Measurements from ENCODE around the gene PTPRM. TPM values are rescaled to one million over a fixed set of nuclear protein-coding genes. Genes with fewer than 3 reads are reported as not detected.

The PTPRM gene
- total and polyA plus RNA-seq, 2 experiments from 2014 or later, result 30.9 to 62.8 TPM

DNA sequence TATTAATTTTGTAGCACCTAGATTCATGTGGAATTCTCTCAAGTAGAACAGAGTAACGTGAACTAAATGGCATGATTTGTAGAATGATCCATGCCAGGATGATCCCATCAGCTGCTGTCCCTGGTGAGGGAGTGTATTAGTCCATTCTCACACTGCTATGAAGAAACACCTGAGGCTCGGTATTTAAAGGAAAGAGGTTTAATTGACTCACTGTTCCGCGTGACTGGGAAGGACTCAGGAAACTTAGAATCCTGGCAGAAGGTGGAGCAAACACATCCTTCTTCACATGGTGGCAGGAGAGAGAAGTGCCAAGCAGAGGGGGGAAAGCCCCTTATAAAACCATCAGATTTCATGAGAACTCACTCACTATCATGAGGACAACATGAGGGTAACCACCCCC is 312.6 kb downstream of the PTPRM start:
- WGBS, 2 experiments (ENCODE audit: low coverage in 1 of 2, low lambda C conversion rate in 2 of 2, missing lambda C conversion rate in 2 of 2), result 95 to 97% methylated on average over 4 of the region's 4 CpGs
- Histone ChIP-seq H2AFZ (no peak overlapping the region), H3K4me3 (no peak overlapping the region), H3K36me3 (ENCODE audit: low read depth) (no peaks in the 10 kb centered on the region), H3K9me3 (ENCODE audit: low read depth) (no peaks in the 10 kb centered on the region), H3K27ac (no peak overlapping the region), H3K27me3 (replicated peaks; ENCODE audit: insufficient read depth) (no peaks in the 10 kb centered on the region), H3K4me2 (ENCODE audit: unreplicated experiment) (no peak overlapping the region), H3K4me1 (ENCODE audit: insufficient read depth) (no peaks in the 10 kb centered on the region), H3F3A (ENCODE audit: insufficient read depth) (no peaks in the 10 kb centered on the region), H3K9me2 (ENCODE audit: insufficient read depth) (no peaks in the 10 kb centered on the region), H4K20me1 (ENCODE audit: insufficient read depth) (no peaks in the 10 kb centered on the region), H3K9ac (no peak overlapping the region), H3K79me2 (ENCODE audit: insufficient read depth) (peaks cover 4% of the 10 kb centered on the region; the same call in 1 of the 2 replicates)
- in situ Hi-C loops (cut with MboI), result no loop called here
- DNase-seq, result no peak
- TF ChIP-seq EZH2phosphoT487 (IDR thresholded peaks at IDR 0.05; ENCODE audit: insufficient read depth, low read depth) (no peak), EZH2 (IDR thresholded peaks at IDR 0.05; ENCODE audit: insufficient read depth, poor library complexity, severe bottlenecking) (no peak)

DNA sequence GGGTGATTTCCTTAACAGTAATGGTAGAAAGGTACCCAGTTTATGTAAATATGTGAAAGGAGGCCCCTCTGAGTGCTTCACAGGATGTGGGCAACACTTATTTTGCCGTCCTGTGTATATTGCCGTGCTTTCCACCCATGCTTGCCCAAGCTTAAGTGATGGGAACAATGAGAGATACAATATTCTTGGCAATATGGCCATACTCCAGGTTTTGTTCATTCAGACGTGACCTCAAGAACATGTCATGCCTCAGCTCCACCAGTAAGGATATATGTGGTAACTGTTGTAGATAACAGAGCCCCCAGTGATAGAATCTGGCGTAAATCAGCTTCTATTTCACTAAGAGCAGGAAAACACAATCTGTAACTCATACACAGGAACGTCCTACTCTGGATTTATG is 318.7 kb downstream of the PTPRM start:
- no peak overlapping the region for H3K4me2 ChIP-seq (ENCODE audit: unreplicated experiment)
- TF ChIP-seq EZH2phosphoT487 (IDR thresholded peaks at IDR 0.05; ENCODE audit: insufficient read depth, low read depth) (no peak), EZH2 (IDR thresholded peaks at IDR 0.05; ENCODE audit: insufficient read depth, poor library complexity, severe bottlenecking) (no peak)
- no peaks in the 10 kb centered on the region for H3F3A ChIP-seq (ENCODE audit: insufficient read depth)
- H3K9ac ChIP-seq, result no peak overlapping the region
- WGBS, 2 experiments (ENCODE audit: low coverage in 1 of 2, low lambda C conversion rate in 2 of 2, missing lambda C conversion rate in 2 of 2), result 83 to 85% methylated on average over 5 of the region's 5 CpGs
- H3K36me3 ChIP-seq (ENCODE audit: low read depth), result no peaks in the 10 kb centered on the region
- H3K79me2 ChIP-seq (ENCODE audit: insufficient read depth), result no peaks in the 10 kb centered on the region
- H3K4me3 ChIP-seq, result no peak overlapping the region
- in situ Hi-C loops (cut with MboI), result no loop called here
- no peaks in the 10 kb centered on the region for H3K9me3 ChIP-seq (ENCODE audit: low read depth)
- no peak overlapping the region for H3K27ac ChIP-seq
- no peaks in the 10 kb centered on the region for H4K20me1 ChIP-seq (ENCODE audit: insufficient read depth)
- H3K27me3 ChIP-seq (replicated peaks; ENCODE audit: insufficient read depth), result no peaks in the 10 kb centered on the region
- H3K9me2 ChIP-seq (ENCODE audit: insufficient read depth), result no peaks in the 10 kb centered on the region
- no peaks in the 10 kb centered on the region for H3K4me1 ChIP-seq (ENCODE audit: insufficient read depth)
- no peak for DNase-seq
- no peak overlapping the region for H2AFZ ChIP-seq

DNA sequence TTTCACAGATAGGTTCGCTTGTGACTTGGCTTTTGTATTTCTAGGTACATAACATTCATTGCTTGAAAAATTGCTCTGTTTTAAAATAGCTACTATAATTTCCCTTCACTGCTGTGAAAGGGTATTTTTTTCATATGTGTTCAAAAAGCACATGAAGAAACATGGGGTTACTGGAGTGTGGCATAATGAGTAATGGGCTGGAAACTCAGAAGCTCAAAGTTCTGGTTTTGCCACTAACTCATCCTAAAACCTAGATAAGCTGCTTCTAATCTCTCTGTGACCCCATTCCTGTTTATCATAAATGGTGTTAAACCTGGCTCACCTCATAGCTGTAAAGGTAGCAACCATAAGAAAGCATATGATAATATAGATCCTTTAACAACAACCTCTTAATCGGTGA is 319.3 kb downstream of the PTPRM start:
- Histone ChIP-seq H3K27me3 (replicated peaks; ENCODE audit: insufficient read depth) (no peaks in the 10 kb centered on the region), H2AFZ (no peak overlapping the region), H3K36me3 (ENCODE audit: low read depth) (no peaks in the 10 kb centered on the region), H4K20me1 (ENCODE audit: insufficient read depth) (no peaks in the 10 kb centered on the region), H3K9me3 (ENCODE audit: low read depth) (no peaks in the 10 kb centered on the region), H3K4me1 (ENCODE audit: insufficient read depth) (no peaks in the 10 kb centered on the region), H3K9ac (no peak overlapping the region), H3K79me2 (ENCODE audit: insufficient read depth) (no peaks in the 10 kb centered on the region), H3K4me2 (ENCODE audit: unreplicated experiment) (no peak overlapping the region), H3K27ac (no peak overlapping the region), H3K4me3 (no peak overlapping the region), H3K9me2 (ENCODE audit: insufficient read depth) (no peaks in the 10 kb centered on the region), H3F3A (ENCODE audit: insufficient read depth) (no peaks in the 10 kb centered on the region)
- no peak for DNase-seq
- WGBS, 2 experiments (ENCODE audit: low coverage in 1 of 2, low lambda C conversion rate in 2 of 2, missing lambda C conversion rate in 2 of 2), result 95 to 98% methylated on average over 2 of the region's 2 CpGs
- in situ Hi-C loops (cut with MboI), result no loop called here
- TF ChIP-seq EZH2phosphoT487 (IDR thresholded peaks at IDR 0.05; ENCODE audit: insufficient read depth, low read depth), result no peak

DNA sequence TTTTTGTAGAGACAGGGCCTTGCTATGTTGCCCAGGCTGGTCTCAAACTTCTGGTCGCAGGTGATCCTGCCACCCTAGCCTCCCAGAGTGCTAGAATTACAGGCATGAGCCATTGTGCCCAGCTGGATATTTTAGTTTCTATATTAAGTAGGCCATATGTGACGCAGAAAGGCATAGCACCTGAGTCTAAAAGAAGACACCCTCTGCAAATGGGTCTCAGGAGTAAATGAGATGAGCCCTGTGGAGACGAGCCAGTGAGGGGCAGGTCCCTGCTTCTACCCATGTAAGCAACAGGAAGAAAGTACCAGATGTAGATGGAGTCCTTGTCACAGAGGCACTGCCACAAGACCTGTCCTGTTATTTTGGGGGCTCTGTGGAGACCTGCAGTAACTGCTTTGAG is 322.4 kb downstream of the PTPRM start:
- no peak overlapping the region for H3K27ac ChIP-seq
- H3K4me2 ChIP-seq (ENCODE audit: unreplicated experiment), result no peak overlapping the region
- 81 to 83% methylated on average over 3 of the region's 3 CpGs for WGBS, 2 experiments (ENCODE audit: low coverage in 1 of 2, low lambda C conversion rate in 2 of 2, missing lambda C conversion rate in 2 of 2)
- in situ Hi-C loops (cut with MboI), result no loop called here
- no peaks in the 10 kb centered on the region for H3K27me3 ChIP-seq (replicated peaks; ENCODE audit: insufficient read depth)
- no peak overlapping the region for H2AFZ ChIP-seq
- no peak overlapping the region for H3K9ac ChIP-seq
- H3K4me1 ChIP-seq (ENCODE audit: insufficient read depth), result no peaks in the 10 kb centered on the region
- H3K79me2 ChIP-seq (ENCODE audit: insufficient read depth), result no peaks in the 10 kb centered on the region
- H3K9me3 ChIP-seq (ENCODE audit: low read depth), result no peaks in the 10 kb centered on the region
- DNase-seq, result no peak
- H3K4me3 ChIP-seq, result no peak overlapping the region
- no peaks in the 10 kb centered on the region for H4K20me1 ChIP-seq (ENCODE audit: insufficient read depth)
- no peaks in the 10 kb centered on the region for H3K9me2 ChIP-seq (ENCODE audit: insufficient read depth)
- no peaks in the 10 kb centered on the region for H3F3A ChIP-seq (ENCODE audit: insufficient read depth)
- no peaks in the 10 kb centered on the region for H3K36me3 ChIP-seq (ENCODE audit: low read depth)
- TF ChIP-seq EZH2phosphoT487 (IDR thresholded peaks at IDR 0.05; ENCODE audit: insufficient read depth, low read depth) (no peak), EZH2 (IDR thresholded peaks at IDR 0.05; ENCODE audit: insufficient read depth, poor library complexity, severe bottlenecking) (no peak)

DNA sequence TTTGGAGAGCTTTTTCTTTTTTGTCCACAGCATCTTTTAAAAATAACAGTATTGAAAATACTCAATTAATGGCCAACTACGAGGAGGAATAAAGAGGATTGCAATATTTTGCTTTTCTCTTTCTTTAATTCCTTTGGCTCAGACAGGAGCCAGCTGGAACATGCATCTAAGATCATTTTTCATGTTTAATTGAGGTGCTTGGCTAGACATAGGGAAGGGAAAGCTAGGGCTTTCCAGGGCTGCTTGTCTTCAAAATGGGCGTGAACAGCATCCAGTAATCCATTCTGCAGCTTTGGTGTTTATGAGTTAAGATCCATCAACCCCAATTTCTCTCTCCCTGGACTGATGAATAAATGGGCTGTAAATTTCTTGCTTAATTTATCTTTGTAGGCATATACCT is 323.0 kb downstream of the PTPRM start:
- Histone ChIP-seq H3K27ac (no peak overlapping the region), H4K20me1 (ENCODE audit: insufficient read depth) (no peaks in the 10 kb centered on the region), H3K4me1 (ENCODE audit: insufficient read depth) (no peaks in the 10 kb centered on the region), H3K4me2 (ENCODE audit: unreplicated experiment) (no peak overlapping the region), H3F3A (ENCODE audit: insufficient read depth) (no peaks in the 10 kb centered on the region), H3K4me3 (no peak overlapping the region), H3K9me2 (ENCODE audit: insufficient read depth) (no peaks in the 10 kb centered on the region), H3K36me3 (ENCODE audit: low read depth) (no peaks in the 10 kb centered on the region), H3K9me3 (ENCODE audit: low read depth) (no peaks in the 10 kb centered on the region), H3K27me3 (replicated peaks; ENCODE audit: insufficient read depth) (no peaks in the 10 kb centered on the region), H2AFZ (no peak overlapping the region), H3K9ac (no peak overlapping the region), H3K79me2 (ENCODE audit: insufficient read depth) (no peaks in the 10 kb centered on the region)
- TF ChIP-seq EZH2phosphoT487 (IDR thresholded peaks at IDR 0.05; ENCODE audit: insufficient read depth, low read depth) (no peak), EZH2 (IDR thresholded peaks at IDR 0.05; ENCODE audit: insufficient read depth, poor library complexity, severe bottlenecking) (no peak)
- 44 to 47% methylated on average over 2 of the region's 2 CpGs for WGBS, 2 experiments (ENCODE audit: low coverage in 1 of 2, low lambda C conversion rate in 2 of 2, missing lambda C conversion rate in 2 of 2)
- no peak for DNase-seq
- in situ Hi-C loops (cut with MboI), result no loop called here
